Measurements from ENCODE around the gene DCAF12L2. TPM values are rescaled to one million over a fixed set of nuclear protein-coding genes. Genes with fewer than 3 reads are reported as not detected.

The DCAF12L2 gene
- total RNA-seq, 1 experiment from 2014 or later: not detected

GRCh38 chrX:126170720-126171119, 4.6 kb upstream of the DCAF12L2 start:
- no peaks in the 10 kb centered on the region for H3K9me3 ChIP-seq (ENCODE audit: insufficient read depth, low read depth)
- ChIA-PET POLR2A (ENCODE audit: unreplicated experiment) (no interaction called here), CTCF (no interaction called here)
- H3K4me1 ChIP-seq (replicated peaks; ENCODE audit: insufficient read depth): peaks cover 7% of the 10 kb centered on the region; the same call in 1 of the 2 replicates
- no peak overlapping the region for H3K27ac ChIP-seq
- no peaks in the 10 kb centered on the region for H3K36me3 ChIP-seq (ENCODE audit: low read depth)
- no peak for TF ChIP-seq EZH2 (IDR thresholded peaks at IDR 0.05; ENCODE audit: low read depth)
- TF ChIP-seq, protein P1, sequence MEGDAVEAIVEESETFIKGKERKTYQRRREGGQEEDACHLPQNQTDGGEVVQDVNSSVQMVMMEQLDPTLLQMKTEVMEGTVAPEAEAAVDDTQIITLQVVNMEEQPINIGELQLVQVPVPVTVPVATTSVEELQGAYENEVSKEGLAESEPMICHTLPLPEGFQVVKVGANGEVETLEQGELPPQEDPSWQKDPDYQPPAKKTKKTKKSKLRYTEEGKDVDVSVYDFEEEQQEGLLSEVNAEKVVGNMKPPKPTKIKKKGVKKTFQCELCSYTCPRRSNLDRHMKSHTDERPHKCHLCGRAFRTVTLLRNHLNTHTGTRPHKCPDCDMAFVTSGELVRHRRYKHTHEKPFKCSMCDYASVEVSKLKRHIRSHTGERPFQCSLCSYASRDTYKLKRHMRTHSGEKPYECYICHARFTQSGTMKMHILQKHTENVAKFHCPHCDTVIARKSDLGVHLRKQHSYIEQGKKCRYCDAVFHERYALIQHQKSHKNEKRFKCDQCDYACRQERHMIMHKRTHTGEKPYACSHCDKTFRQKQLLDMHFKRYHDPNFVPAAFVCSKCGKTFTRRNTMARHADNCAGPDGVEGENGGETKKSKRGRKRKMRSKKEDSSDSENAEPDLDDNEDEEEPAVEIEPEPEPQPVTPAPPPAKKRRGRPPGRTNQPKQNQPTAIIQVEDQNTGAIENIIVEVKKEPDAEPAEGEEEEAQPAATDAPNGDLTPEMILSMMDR (conservative IDR thresholded peaks at IDR 0.05): no peak
- H3K79me2 ChIP-seq (ENCODE audit: low read depth): no peaks in the 10 kb centered on the region
- no peak overlapping the region for H2AFZ ChIP-seq
- H3K27me3 ChIP-seq (ENCODE audit: insufficient read depth, low read depth): no peaks in the 10 kb centered on the region
- intact Hi-C loops (cut with micrococcal nuclease; ENCODE audit: unreplicated experiment): no loop called here
- H3K9me2 ChIP-seq (ENCODE audit: insufficient read depth): no peaks in the 10 kb centered on the region
- no peak overlapping the region for H3K4me3 ChIP-seq
- BruUV-seq (replicated peaks): no TSS peak
- no peaks in the 10 kb centered on the region for H4K20me1 ChIP-seq (ENCODE audit: insufficient read depth)
- DNase-seq: no peak
- H3F3A ChIP-seq (ENCODE audit: insufficient read depth, low read depth): no peaks in the 10 kb centered on the region
- no peak overlapping the region for H3K4me2 ChIP-seq

- Histone ChIP-seq H3K4me2 (no peak overlapping the region), H3K4me1 (replicated peaks; ENCODE audit: insufficient read depth) (peaks cover 7% of the 10 kb centered on the region; the same call in 1 of the 2 replicates), H3K79me2 (ENCODE audit: low read depth) (no peaks in the 10 kb centered on the region), H2AFZ (no peak overlapping the region), H3K36me3 (ENCODE audit: low read depth) (no peaks in the 10 kb centered on the region), H3K4me3 (no peak overlapping the region), H3F3A (ENCODE audit: insufficient read depth, low read depth) (no peaks in the 10 kb centered on the region), H3K9me3 (ENCODE audit: insufficient read depth, low read depth) (no peaks in the 10 kb centered on the region), H4K20me1 (ENCODE audit: insufficient read depth) (no peaks in the 10 kb centered on the region), H3K27me3 (ENCODE audit: insufficient read depth, low read depth) (no peaks in the 10 kb centered on the region), H3K27ac (no peak overlapping the region), H3K9me2 (ENCODE audit: insufficient read depth) (no peaks in the 10 kb centered on the region)
- POLR2A ChIA-PET (ENCODE audit: unreplicated experiment): no interaction called here
- intact Hi-C loops (cut with micrococcal nuclease; ENCODE audit: unreplicated experiment): no loop called here
- DNase-seq: no peak
- BruUV-seq (replicated peaks): no TSS peak
- CTCF ChIA-PET: no interaction called here
- no peak for TF ChIP-seq EZH2 (IDR thresholded peaks at IDR 0.05; ENCODE audit: low read depth)
- TF ChIP-seq, protein P1 (conservative IDR thresholded peaks at IDR 0.05): no peak
These were observed 1.5 kb upstream of the DCAF12L2 start for GRCh38 chrX:126167560-126167959.

GRCh38 chrX:126165401-126165720, 728 bp downstream of the DCAF12L2 start:
- TF ChIP-seq EZH2 (IDR thresholded peaks at IDR 0.05; ENCODE audit: low read depth): no peak
- TF ChIP-seq, protein P1 (conservative IDR thresholded peaks at IDR 0.05): no peak
- Histone ChIP-seq H4K20me1 (ENCODE audit: insufficient read depth) (no peaks in the 10 kb centered on the region), H3K79me2 (ENCODE audit: low read depth) (no peaks in the 10 kb centered on the region), H3F3A (ENCODE audit: insufficient read depth, low read depth) (no peaks in the 10 kb centered on the region), H3K4me3 (no peak overlapping the region), H3K36me3 (ENCODE audit: low read depth) (no peaks in the 10 kb centered on the region), H3K9me3 (ENCODE audit: insufficient read depth, low read depth) (no peaks in the 10 kb centered on the region), H3K9me2 (ENCODE audit: insufficient read depth) (no peaks in the 10 kb centered on the region), H3K4me1 (replicated peaks; ENCODE audit: insufficient read depth) (no peaks in the 10 kb centered on the region), H3K4me2 (no peak overlapping the region), H3K27ac (no peak overlapping the region), H2AFZ (no peak overlapping the region), H3K27me3 (ENCODE audit: insufficient read depth, low read depth) (no peaks in the 10 kb centered on the region)
- CTCF ChIA-PET: no interaction called here
- BruUV-seq (replicated peaks): no TSS peak
- no peak for DNase-seq
- intact Hi-C loops (cut with micrococcal nuclease; ENCODE audit: unreplicated experiment): no loop called here
- POLR2A ChIA-PET (ENCODE audit: unreplicated experiment): no interaction called here
